Measurements from ENCODE around the gene CDCA4.
A peak's percentile ranks its signal among the peaks of the same experiment; 100 is the strongest.

Gene CDCA4

DNA sequence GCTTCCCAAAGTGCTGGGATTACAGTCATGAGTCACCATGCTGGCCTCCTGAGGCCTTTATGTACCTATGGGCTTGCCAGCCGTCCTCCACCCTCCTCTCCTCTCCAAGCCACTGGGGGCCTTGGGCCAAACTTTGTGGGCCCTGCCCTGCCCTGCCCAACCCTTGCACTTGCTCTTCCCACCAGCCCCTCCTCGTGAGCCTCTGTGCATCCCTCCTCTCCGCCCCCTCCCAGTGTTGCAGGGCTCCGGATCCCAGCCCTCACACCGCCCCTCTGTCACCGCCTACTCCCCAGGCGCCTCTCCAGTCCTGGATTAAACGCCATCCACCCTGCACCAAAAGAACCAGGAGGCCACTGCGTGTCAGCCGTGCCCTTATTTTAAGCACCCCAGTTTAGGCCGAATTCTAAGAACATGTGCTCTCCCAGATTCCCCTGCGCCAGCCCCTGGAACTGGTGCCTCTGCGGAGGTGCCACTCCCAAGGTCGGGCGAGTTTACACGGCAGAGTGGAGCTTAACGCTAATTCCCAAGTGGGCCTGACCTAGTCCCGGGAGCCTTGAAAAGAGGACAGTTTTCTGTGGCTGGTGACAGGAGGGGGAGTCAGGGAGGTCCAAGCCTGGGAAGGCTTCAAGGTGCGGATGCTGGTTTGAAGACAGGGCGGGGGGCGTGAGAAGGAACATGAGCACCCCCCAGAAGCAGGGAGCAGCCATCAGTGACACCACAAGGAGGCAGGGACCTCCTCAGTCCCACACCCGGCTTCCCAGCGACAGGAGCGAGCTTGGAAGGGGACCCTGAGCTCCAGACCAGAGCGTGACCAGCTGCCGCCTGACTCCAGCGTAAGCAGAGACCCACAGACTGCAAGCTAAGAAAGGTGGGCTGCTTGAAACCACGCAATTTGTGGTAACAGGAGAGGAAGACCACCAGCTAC lies 21.2 kb upstream of the CDCA4 start:
- TF ChIP-seq YY1 (IDR thresholded peaks at IDR 0.05; ENCODE audit: low read depth), result no peak
- TF ChIP-seq EGR1 (IDR thresholded peaks at IDR 0.05), result no peak
- no peak for TF ChIP-seq TEAD4 (IDR thresholded peaks at IDR 0.05)
- TF ChIP-seq CEBPB (IDR thresholded peaks at IDR 0.05), result no peak
- TF ChIP-seq NFIC (IDR thresholded peaks at IDR 0.05), result no peak
- TF ChIP-seq ZBTB7A (IDR thresholded peaks at IDR 0.05; ENCODE audit: low read depth), result no peak
- TF ChIP-seq, protein P1, sequence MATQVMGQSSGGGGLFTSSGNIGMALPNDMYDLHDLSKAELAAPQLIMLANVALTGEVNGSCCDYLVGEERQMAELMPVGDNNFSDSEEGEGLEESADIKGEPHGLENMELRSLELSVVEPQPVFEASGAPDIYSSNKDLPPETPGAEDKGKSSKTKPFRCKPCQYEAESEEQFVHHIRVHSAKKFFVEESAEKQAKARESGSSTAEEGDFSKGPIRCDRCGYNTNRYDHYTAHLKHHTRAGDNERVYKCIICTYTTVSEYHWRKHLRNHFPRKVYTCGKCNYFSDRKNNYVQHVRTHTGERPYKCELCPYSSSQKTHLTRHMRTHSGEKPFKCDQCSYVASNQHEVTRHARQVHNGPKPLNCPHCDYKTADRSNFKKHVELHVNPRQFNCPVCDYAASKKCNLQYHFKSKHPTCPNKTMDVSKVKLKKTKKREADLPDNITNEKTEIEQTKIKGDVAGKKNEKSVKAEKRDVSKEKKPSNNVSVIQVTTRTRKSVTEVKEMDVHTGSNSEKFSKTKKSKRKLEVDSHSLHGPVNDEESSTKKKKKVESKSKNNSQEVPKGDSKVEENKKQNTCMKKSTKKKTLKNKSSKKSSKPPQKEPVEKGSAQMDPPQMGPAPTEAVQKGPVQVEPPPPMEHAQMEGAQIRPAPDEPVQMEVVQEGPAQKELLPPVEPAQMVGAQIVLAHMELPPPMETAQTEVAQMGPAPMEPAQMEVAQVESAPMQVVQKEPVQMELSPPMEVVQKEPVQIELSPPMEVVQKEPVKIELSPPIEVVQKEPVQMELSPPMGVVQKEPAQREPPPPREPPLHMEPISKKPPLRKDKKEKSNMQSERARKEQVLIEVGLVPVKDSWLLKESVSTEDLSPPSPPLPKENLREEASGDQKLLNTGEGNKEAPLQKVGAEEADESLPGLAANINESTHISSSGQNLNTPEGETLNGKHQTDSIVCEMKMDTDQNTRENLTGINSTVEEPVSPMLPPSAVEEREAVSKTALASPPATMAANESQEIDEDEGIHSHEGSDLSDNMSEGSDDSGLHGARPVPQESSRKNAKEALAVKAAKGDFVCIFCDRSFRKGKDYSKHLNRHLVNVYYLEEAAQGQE (IDR thresholded peaks at IDR 0.05; ENCODE audit: low read depth), result no peak
- no peak for TF ChIP-seq CREB1 (IDR thresholded peaks at IDR 0.05; ENCODE audit: low read depth)
- TF ChIP-seq FOXM1 (IDR thresholded peaks at IDR 0.05; ENCODE audit: borderline replicate concordance, low read depth), result no peak
- no peak for TF ChIP-seq TAF1 (IDR thresholded peaks at IDR 0.05; ENCODE audit: low read depth)
- TF ChIP-seq EP300 (IDR thresholded peaks at IDR 0.05; ENCODE audit: borderline replicate concordance), result no peak
- TF ChIP-seq, protein P2, sequence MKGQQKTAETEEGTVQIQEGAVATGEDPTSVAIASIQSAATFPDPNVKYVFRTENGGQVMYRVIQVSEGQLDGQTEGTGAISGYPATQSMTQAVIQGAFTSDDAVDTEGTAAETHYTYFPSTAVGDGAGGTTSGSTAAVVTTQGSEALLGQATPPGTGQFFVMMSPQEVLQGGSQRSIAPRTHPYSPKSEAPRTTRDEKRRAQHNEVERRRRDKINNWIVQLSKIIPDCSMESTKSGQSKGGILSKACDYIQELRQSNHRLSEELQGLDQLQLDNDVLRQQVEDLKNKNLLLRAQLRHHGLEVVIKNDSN (IDR thresholded peaks at IDR 0.05), result no peak
- TF ChIP-seq TCF12 (IDR thresholded peaks at IDR 0.05; ENCODE audit: low read depth), result no peak
- TF ChIP-seq, protein P3, sequence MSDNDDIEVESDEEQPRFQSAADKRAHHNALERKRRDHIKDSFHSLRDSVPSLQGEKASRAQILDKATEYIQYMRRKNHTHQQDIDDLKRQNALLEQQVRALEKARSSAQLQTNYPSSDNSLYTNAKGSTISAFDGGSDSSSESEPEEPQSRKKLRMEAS (IDR thresholded peaks at IDR 0.05), result no peak
- TF ChIP-seq RAD21 (IDR thresholded peaks at IDR 0.05; ENCODE audit: low read depth), result no peak

DNA sequence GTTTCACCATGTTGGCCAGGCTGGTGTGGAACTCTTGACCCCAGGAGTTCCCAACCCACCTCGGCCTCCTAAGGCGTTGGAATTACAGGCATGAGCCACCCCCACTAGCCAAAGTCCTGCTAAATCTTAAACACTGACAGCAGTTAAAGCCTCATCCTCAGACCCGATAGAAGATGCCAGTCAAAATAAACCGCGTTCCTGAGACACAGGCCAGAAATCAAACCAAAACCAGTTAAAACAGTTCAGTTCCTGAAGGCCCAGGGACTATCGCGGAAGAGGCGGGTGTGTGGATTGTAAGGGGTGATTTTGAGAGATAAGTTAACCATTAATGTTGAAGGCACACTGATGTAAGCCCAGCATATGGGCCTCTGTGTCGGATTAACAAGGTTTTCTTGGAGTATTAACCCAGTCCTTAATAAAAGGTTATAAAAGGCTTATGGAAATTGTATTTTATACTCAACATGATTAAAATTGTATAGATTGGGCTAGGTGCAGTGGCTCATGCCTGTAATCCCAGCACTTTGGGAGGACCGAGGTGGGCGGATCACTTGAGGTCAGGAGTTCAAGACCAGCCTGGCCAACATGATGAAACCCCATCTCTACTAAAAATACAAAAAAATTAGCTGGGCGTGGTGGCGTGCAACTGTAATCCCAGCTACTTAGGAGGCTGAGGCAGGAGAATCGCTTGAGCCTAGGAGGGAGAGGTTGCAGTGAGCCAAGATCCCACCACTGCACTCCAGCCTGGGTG lies 18.7 kb upstream of the CDCA4 start:
- TF ChIP-seq EGR1 (IDR thresholded peaks at IDR 0.05) (no peak), YY1 (IDR thresholded peaks at IDR 0.05; ENCODE audit: low read depth) (no peak), TCF12 (IDR thresholded peaks at IDR 0.05; ENCODE audit: low read depth) (no peak)
- TF ChIP-seq, protein P3 (IDR thresholded peaks at IDR 0.05), result no peak
- TF ChIP-seq, protein P1 (IDR thresholded peaks at IDR 0.05; ENCODE audit: low read depth), result no peak

DNA sequence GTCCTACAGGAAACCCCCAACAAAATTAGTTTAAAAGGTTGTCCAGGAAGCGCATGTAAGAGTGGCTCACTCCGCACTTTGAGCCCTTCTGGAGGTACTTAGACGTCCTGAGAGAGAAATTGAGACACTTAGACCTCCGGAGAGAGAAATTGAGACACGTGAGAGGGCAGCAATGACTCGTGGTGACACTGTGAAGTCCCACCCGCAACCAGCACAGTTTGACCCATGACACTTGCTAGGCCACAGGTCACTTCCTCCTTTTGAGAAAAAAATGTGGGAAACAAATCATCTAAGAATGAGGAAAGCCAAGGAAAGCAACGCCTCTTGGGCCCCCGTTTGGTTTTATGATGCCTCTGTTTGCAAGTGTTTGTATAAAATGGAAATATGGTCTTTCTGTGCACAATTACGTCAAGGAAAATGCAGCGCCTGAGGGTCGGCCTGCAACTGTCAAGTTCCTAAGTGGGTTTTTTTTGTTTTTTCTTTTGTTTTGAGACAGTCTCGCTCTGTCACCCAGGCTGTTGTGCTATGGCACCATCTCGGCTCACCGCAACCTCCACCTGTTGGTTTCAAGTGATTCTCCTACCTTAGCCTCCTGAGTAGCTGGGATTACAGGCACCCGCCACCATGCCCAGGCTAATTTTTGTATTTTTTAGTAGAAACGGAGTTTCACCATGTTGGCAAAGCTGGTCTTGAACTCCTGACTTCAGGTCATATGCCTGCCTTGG lies 13.6 kb upstream of the CDCA4 start:
- TF ChIP-seq YY1 (IDR thresholded peaks at IDR 0.05; ENCODE audit: low read depth) (no peak), EGR1 (IDR thresholded peaks at IDR 0.05) (no peak)
- TF ChIP-seq, protein P3 (IDR thresholded peaks at IDR 0.05), result no peak

DNA sequence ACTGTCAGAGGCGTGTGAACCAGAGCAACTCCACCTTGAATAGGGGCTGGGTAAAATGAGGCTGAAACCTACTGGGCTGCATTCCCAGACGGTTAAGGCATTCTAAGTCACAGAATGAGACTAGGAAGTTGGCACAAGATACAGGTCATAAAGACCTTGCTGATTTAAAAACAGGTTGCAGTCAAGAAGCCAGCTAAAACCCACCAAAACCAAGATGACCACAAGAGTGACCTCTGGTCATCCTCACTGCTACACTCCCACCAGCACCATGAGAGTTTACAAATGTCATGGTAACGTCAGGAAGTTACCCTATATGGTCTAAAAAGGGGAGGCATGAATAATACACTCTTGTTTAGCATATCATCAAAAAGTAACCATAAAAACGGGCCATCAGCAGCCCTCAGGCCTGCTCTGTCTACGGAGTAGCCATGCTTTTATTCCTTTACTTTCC lies 11.6 kb upstream of the CDCA4 start:
- TF ChIP-seq FOXM1 (IDR thresholded peaks at IDR 0.05; ENCODE audit: borderline replicate concordance, low read depth) (peak; percentile 71; the same call in 1 of the 2 replicates), NFIC (IDR thresholded peaks at IDR 0.05) (peak; percentile 74), TEAD4 (IDR thresholded peaks at IDR 0.05) (peak; percentile 83), EP300 (IDR thresholded peaks at IDR 0.05; ENCODE audit: borderline replicate concordance) (peak; percentile 81; the same call in 1 of the 2 replicates), TCF12 (IDR thresholded peaks at IDR 0.05; ENCODE audit: low read depth) (peak; percentile 80; the same call in 1 of the 2 replicates), RAD21 (IDR thresholded peaks at IDR 0.05; ENCODE audit: low read depth) (0 out of 2 replicates have a peak, but pooled peaks have one; percentile 7)

DNA sequence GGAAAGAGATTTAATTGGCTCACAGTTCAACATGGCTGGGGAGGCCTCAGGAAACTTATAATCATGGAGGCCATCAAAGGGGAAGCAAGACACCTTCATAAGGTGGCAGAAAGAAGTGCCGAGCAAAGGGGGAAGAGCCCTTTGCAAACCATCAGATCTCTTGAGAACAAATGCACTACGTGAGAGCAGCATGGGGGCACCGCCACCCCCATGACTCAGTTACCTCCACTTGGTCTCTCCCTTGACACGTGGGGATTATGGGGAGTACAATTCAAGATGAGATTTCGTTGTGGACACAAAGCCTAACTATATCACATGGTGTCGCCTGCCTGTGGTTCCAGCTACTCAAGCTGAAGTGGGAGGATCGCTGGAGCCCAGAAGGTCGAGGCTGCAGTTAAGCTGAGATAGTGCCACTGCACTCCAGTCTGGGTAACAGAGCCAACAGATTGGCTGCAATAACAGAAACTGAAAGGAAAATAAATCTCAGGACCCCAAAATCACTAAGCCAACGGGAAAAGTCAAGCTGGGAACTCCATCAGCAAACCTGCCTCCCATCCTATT lies 10.0 kb upstream of the CDCA4 start:
- TF ChIP-seq RAD21 (IDR thresholded peaks at IDR 0.05; ENCODE audit: low read depth), result no peak
- TF ChIP-seq TAF1 (IDR thresholded peaks at IDR 0.05; ENCODE audit: low read depth), result no peak
- TF ChIP-seq, protein P3 (IDR thresholded peaks at IDR 0.05), result no peak
- no peak for TF ChIP-seq TEAD4 (IDR thresholded peaks at IDR 0.05)
- TF ChIP-seq, protein P2 (IDR thresholded peaks at IDR 0.05), result no peak
- TF ChIP-seq EGR1 (IDR thresholded peaks at IDR 0.05), result no peak
- no peak for TF ChIP-seq FOXM1 (IDR thresholded peaks at IDR 0.05; ENCODE audit: borderline replicate concordance, low read depth)
- TF ChIP-seq, protein P1 (IDR thresholded peaks at IDR 0.05; ENCODE audit: low read depth), result no peak
- no peak for TF ChIP-seq CREB1 (IDR thresholded peaks at IDR 0.05; ENCODE audit: low read depth)
- TF ChIP-seq ZBTB7A (IDR thresholded peaks at IDR 0.05; ENCODE audit: low read depth), result no peak
- no peak for TF ChIP-seq NFIC (IDR thresholded peaks at IDR 0.05)
